Measurements from ENCODE around the gene GPLD1.

Gene GPLD1

DNA sequence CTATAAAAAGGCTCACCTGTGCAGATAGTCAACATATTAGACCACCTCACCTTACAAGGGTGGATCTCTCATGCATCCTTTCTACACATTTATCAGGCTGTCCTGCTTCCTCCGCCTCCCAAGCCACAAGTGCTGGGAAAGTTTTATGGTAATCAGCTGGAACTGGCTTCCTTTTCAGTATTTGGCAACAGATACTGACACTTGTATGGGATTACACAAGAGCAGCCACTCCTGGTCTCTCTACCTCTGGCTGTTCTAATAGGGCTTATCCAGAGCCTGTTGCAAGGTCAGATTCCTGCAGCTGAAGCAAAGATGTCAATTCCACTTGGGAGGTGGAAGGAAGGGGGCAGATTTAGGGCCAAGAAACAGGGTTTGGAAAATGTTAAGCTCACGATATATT lies 503 bp upstream of the GPLD1 start:
- TF ChIP-seq, protein P1, sequence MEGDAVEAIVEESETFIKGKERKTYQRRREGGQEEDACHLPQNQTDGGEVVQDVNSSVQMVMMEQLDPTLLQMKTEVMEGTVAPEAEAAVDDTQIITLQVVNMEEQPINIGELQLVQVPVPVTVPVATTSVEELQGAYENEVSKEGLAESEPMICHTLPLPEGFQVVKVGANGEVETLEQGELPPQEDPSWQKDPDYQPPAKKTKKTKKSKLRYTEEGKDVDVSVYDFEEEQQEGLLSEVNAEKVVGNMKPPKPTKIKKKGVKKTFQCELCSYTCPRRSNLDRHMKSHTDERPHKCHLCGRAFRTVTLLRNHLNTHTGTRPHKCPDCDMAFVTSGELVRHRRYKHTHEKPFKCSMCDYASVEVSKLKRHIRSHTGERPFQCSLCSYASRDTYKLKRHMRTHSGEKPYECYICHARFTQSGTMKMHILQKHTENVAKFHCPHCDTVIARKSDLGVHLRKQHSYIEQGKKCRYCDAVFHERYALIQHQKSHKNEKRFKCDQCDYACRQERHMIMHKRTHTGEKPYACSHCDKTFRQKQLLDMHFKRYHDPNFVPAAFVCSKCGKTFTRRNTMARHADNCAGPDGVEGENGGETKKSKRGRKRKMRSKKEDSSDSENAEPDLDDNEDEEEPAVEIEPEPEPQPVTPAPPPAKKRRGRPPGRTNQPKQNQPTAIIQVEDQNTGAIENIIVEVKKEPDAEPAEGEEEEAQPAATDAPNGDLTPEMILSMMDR (IDR thresholded peaks at IDR 0.05; ENCODE audit: extremely low read depth, insufficient read depth, missing control alignments), result no peak
- DNase-seq (ENCODE audit: low spot score), result no peak
- in situ Hi-C loops (cut with MboI; ENCODE audit: low pct_unique_long_range_greater_than_20kb, low sequenced_read_pairs, unreplicated experiment), result no loop called here

DNA sequence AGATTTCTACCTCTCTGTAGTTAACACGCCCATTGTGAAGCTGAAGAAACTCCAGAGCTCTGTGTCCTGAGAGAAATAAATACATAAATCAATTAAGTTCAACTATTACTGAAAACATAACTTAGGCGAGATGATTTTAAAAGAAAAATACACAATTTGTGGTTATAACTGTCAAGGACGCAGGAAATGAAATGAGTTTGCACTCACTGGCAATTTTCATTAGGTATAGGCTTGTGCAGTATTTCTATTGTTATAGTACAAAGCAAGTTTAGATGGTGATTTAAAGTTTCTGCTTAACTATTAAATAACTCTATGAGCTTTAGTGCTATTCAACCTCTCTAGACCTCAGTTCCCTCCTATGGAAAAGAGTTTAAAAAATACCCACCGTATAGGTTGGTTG lies 3.3 kb downstream of the GPLD1 start:
- TF ChIP-seq, protein P1 (IDR thresholded peaks at IDR 0.05; ENCODE audit: extremely low read depth, insufficient read depth, missing control alignments), result no peak
- DNase-seq (ENCODE audit: low spot score), result no peak
- in situ Hi-C loops (cut with MboI; ENCODE audit: low pct_unique_long_range_greater_than_20kb, low sequenced_read_pairs, unreplicated experiment), result no loop called here

DNA sequence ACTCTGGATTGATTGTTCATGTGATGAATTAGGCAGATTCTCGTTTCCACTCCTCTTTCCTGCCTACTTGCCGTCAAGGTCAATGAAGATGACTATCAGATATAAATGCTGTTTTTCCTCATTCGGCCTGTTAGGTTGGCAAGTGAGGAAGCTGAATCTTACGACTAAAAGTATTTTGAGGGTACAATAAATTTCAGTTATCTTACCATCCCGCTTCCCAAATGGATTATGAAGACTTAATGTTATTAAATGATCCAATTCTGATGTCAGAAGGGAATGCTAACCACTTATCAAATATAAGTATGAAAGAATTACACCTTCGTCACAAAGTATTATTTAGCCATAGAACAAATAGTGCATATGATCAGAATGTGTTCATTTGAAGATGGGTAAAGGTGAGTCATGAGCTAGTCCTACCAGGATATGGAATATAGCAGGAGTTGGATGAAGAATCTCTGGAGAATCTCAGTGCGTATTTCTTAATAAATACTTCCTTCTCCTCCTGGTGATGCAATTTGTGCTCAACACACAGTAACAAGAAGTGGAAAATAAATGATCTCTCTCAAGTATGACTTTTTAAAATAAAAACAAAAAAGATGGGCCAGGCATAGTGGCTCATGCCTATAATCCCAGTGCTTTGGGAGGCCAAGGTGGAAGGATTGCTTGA lies 4.6 kb downstream of the GPLD1 start:
- TF ChIP-seq, protein P1 (IDR thresholded peaks at IDR 0.05; ENCODE audit: extremely low read depth, insufficient read depth, missing control alignments), result no peak
- in situ Hi-C loops (cut with MboI; ENCODE audit: low pct_unique_long_range_greater_than_20kb, low sequenced_read_pairs, unreplicated experiment), result no loop called here
- DNase-seq (ENCODE audit: low spot score), result no peak

DNA sequence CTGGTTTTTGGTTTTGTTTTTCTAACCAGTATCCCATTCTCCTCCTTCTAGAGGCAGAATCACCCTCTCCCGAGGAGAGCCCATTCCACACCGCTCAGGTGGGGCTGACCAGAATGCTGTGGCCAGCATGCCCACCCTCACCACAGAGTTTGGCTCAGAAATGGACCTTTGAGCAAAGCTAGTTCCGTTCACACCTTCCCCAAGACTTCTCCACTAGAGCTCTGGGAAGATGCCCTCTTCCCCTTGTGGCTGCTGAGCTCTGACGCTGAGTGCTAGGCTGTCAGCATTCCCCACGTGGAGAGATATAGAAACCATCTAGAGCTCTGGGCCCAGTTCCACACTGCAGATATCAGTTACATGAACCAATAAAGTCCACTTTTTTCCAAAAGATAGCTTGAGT lies 7.9 kb downstream of the GPLD1 start:
- TF ChIP-seq, protein P1 (IDR thresholded peaks at IDR 0.05; ENCODE audit: extremely low read depth, insufficient read depth, missing control alignments), result no peak
- in situ Hi-C loops (cut with MboI; ENCODE audit: low pct_unique_long_range_greater_than_20kb, low sequenced_read_pairs, unreplicated experiment), result no loop called here
- no peak for DNase-seq (ENCODE audit: low spot score)

DNA sequence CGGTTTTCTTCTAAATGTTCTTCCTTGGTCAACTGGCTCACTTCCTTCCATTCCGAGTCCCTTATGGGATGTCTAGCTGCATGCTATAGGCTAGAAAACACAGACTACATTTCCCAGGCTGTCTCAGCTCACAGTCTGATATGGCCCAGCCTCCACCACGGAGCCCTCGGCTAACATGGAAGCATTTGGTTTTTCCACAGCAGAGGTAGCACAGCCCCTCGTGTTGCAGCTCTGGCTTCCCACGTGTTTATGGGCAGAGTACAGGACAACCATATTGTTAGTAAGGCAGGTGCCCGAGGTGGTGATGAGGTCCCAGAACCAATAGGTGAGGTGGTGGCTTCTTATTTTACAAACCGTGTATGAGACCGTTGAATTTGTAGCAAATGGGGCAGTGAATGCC lies 8.7 kb downstream of the GPLD1 start:
- TF ChIP-seq, protein P1 (IDR thresholded peaks at IDR 0.05; ENCODE audit: extremely low read depth, insufficient read depth, missing control alignments), result no peak
- DNase-seq (ENCODE audit: low spot score), result no peak
- in situ Hi-C loops (cut with MboI; ENCODE audit: low pct_unique_long_range_greater_than_20kb, low sequenced_read_pairs, unreplicated experiment), result no loop called here

DNA sequence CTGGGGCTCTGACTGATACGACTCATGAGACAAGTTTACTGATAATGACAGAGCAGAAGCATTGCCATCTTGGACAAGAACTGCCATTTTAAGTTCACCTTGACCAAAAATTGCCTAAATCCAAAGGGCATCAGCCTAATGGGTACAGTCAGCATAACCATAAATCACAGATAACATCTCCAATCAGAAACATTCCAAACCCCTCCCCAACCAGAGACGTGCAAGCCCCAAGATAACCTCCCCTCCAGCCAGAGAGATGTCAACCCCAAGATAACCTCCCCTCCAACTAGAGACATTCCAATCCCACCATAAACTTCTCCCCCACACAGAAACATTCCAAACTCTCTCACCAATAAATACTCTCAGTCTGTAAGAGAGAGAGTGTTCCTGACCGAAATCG lies 10.5 kb downstream of the GPLD1 start:
- in situ Hi-C loops (cut with MboI; ENCODE audit: low pct_unique_long_range_greater_than_20kb, low sequenced_read_pairs, unreplicated experiment), result no loop called here
- TF ChIP-seq, protein P1 (IDR thresholded peaks at IDR 0.05; ENCODE audit: extremely low read depth, insufficient read depth, missing control alignments), result no peak
- no peak for DNase-seq (ENCODE audit: low spot score)
